Measurements from ENCODE around the gene PNCK. TPM values are rescaled to one million over a fixed set of nuclear protein-coding genes. Genes with fewer than 3 reads are reported as not detected.

Gene PNCK
- total and polyA plus RNA-seq, 2 of the 13 experiments (the other 11 are each of a cell fraction or from before 2014, with no cell fraction given) = 33.1 TPM; not detected in 1

DNA sequence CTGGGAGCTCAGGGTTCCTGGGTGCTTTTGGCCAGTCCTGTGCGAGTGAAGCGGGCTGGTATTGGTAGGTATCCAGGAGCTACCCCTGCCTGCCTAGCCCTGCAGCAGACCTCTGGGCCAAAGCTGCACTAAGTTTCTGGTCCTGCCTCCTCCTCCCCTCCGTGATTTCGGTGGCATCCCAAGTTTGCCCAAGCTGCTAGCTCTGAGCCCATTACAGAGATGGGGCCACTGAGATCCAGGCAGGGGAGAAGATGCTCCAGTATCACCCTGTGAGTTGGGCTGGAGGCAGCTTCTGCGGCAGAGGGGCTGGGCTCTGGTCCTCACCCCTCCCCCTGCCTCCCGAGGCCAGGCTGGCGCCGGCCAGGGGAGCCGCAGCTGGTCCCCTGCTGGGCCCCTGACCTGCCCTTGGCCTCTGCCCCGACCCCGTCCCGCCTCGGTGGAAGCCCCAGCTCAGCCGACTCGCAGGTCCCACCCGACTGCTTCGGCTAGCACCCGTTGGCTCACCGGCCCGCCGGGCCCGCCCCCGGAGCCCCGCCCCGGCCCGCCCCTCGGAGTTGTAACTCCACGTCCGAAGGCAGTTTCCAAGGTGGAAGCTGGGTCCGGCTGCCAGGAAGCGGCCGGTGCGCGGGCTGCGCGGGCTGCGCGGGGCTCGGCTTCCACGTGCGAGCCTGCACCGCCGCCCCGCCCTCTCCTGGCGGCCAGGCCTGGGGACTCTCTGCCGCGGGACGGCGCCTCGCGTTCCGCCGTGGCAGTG, 26.8 kb downstream of the PNCK start, which contains the start of gene DUSP9 (continued):
- TF ChIP-seq ZBTB39 (CRISPR knock-in tag; IDR thresholded peaks at IDR 0.05) (no peak), SP5 (CRISPR knock-in tag; IDR thresholded peaks at IDR 0.05; ENCODE audit: borderline replicate concordance, low read depth) (peak; percentile 86), RFX5 (IDR thresholded peaks at IDR 0.05; ENCODE audit: low read depth, low read length) (no peak), ERF (CRISPR knock-in tag; IDR thresholded peaks at IDR 0.05) (no peak), ZNF160 (CRISPR knock-in tag; IDR thresholded peaks at IDR 0.05) (no peak; the same call in 1 of the 2 replicates), FLYWCH1 (CRISPR knock-in tag; IDR thresholded peaks at IDR 0.05) (no peak), RBAK (CRISPR knock-in tag; IDR thresholded peaks at IDR 0.05) (no peak), HBP1 (CRISPR knock-in tag; IDR thresholded peaks at IDR 0.05; ENCODE audit: low read depth) (no peak), NRL (CRISPR knock-in tag; IDR thresholded peaks at IDR 0.05; ENCODE audit: borderline replicate concordance) (no peak), ZNF883 (CRISPR knock-in tag; IDR thresholded peaks at IDR 0.05; ENCODE audit: not compliant biosample characterization) (no peak), TCF7 (IDR thresholded peaks at IDR 0.05; ENCODE audit: low read depth) (no peak)
- TF ChIP-seq, protein P1, sequence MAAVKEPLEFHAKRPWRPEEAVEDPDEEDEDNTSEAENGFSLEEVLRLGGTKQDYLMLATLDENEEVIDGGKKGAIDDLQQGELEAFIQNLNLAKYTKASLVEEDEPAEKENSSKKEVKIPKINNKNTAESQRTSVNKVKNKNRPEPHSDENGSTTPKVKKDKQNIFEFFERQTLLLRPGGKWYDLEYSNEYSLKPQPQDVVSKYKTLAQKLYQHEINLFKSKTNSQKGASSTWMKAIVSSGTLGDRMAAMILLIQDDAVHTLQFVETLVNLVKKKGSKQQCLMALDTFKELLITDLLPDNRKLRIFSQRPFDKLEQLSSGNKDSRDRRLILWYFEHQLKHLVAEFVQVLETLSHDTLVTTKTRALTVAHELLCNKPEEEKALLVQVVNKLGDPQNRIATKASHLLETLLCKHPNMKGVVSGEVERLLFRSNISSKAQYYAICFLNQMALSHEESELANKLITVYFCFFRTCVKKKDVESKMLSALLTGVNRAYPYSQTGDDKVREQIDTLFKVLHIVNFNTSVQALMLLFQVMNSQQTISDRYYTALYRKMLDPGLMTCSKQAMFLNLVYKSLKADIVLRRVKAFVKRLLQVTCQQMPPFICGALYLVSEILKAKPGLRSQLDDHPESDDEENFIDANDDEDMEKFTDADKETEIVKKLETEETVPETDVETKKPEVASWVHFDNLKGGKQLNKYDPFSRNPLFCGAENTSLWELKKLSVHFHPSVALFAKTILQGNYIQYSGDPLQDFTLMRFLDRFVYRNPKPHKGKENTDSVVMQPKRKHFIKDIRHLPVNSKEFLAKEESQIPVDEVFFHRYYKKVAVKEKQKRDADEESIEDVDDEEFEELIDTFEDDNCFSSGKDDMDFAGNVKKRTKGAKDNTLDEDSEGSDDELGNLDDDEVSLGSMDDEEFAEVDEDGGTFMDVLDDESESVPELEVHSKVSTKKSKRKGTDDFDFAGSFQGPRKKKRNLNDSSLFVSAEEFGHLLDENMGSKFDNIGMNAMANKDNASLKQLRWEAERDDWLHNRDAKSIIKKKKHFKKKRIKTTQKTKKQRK (IDR thresholded peaks at IDR 0.05; ENCODE audit: low read length) = no peak
- TF ChIP-seq, protein P2, sequence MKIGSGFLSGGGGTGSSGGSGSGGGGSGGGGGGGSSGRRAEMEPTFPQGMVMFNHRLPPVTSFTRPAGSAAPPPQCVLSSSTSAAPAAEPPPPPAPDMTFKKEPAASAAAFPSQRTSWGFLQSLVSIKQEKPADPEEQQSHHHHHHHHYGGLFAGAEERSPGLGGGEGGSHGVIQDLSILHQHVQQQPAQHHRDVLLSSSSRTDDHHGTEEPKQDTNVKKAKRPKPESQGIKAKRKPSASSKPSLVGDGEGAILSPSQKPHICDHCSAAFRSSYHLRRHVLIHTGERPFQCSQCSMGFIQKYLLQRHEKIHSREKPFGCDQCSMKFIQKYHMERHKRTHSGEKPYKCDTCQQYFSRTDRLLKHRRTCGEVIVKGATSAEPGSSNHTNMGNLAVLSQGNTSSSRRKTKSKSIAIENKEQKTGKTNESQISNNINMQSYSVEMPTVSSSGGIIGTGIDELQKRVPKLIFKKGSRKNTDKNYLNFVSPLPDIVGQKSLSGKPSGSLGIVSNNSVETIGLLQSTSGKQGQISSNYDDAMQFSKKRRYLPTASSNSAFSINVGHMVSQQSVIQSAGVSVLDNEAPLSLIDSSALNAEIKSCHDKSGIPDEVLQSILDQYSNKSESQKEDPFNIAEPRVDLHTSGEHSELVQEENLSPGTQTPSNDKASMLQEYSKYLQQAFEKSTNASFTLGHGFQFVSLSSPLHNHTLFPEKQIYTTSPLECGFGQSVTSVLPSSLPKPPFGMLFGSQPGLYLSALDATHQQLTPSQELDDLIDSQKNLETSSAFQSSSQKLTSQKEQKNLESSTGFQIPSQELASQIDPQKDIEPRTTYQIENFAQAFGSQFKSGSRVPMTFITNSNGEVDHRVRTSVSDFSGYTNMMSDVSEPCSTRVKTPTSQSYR (CRISPR knock-in tag; IDR thresholded peaks at IDR 0.05; ENCODE audit: borderline replicate concordance) = peak; percentile 92
- TF ChIP-seq, protein P3, sequence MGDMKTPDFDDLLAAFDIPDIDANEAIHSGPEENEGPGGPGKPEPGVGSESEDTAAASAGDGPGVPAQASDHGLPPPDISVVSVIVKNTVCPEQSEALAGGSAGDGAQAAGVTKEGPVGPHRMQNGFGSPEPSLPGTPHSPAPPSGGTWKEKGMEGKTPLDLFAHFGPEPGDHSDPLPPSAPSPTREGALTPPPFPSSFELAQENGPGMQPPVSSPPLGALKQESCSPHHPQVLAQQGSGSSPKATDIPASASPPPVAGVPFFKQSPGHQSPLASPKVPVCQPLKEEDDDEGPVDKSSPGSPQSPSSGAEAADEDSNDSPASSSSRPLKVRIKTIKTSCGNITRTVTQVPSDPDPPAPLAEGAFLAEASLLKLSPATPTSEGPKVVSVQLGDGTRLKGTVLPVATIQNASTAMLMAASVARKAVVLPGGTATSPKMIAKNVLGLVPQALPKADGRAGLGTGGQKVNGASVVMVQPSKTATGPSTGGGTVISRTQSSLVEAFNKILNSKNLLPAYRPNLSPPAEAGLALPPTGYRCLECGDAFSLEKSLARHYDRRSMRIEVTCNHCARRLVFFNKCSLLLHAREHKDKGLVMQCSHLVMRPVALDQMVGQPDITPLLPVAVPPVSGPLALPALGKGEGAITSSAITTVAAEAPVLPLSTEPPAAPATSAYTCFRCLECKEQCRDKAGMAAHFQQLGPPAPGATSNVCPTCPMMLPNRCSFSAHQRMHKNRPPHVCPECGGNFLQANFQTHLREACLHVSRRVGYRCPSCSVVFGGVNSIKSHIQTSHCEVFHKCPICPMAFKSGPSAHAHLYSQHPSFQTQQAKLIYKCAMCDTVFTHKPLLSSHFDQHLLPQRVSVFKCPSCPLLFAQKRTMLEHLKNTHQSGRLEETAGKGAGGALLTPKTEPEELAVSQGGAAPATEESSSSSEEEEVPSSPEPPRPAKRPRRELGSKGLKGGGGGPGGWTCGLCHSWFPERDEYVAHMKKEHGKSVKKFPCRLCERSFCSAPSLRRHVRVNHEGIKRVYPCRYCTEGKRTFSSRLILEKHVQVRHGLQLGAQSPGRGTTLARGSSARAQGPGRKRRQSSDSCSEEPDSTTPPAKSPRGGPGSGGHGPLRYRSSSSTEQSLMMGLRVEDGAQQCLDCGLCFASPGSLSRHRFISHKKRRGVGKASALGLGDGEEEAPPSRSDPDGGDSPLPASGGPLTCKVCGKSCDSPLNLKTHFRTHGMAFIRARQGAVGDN (CRISPR knock-in tag; IDR thresholded peaks at IDR 0.05) = peak; percentile 72

Data from HepG2 (cell line).